Endothelial cell of umbilical vein (primary cell): ENCODE measurements around the gene TRPV6. TPM values are rescaled to one million over a fixed set of nuclear protein-coding genes. Genes with fewer than 3 reads are reported as not detected.

Source experiments
- BruUV-seq: library from RNA; stranded (reverse); fragments of 400-500 nt; replicated peaks from 2 replicates; lab custom pipeline; 2021; lab: Mats Ljungman, UMichigan
- CTCF ChIA-PET: fragments of 300-600, 350-600 bp; sonication (Branson Sonifier 250); formaldehyde crosslinking; loops from one replicate; lab custom pipeline; 2021; ENCODE audit warnings: antibody characterized with exemption, inconsistent platforms; lab: Charles Lee
- POLR2A ChIA-PET: fragments of 300-600, 350-600 bp; sonication (Branson Sonifier 250); formaldehyde crosslinking; loops from one replicate; lab custom pipeline; 2021; ENCODE audit warnings: antibody characterized with exemption, inconsistent platforms; lab: Charles Lee
- DNase-seq: peaks from one replicate; pipeline ENCODE4 v3.0.0-alpha.2; 2011; ENCODE audit warnings: low read depth, low spot score
- FAIRE-seq: peaks from 2 replicates; lab custom pipeline; 2011; peaks lifted over from hg19 to GRCh38; lab: Jason Lieb, UNC
- H2AFZ ChIP-seq: 2 replicates; pipeline ENCODE4 v1.6.0; 2012; ENCODE audit warnings: low read depth, low read length, control low read depth, inconsistent platforms
- H3K27ac ChIP-seq: 2 replicates; pipeline ENCODE4 v1.5.1; 2011; ENCODE audit warnings: low read depth, mild to moderate bottlenecking, control low read depth, low read length, moderate library complexity; ENCODE audit not compliant: insufficient read depth
- H3K27me3 ChIP-seq, 2 experiments: 2 replicates each; pipeline versions ENCODE4 v1.6.0 to v1.6.1; 2011; ENCODE audit warnings: low read length in 2 of 2, mixed read lengths in 1 of 2; ENCODE audit not compliant: control insufficient read depth in 2 of 2, insufficient read depth in 2 of 2
- H3K36me3 ChIP-seq, 2 experiments: 2 replicates in 1 of 2; 3 replicates in 1 of 2; pipeline ENCODE4 v1.5.1; 2011; ENCODE audit warnings: low read length in 2 of 2, mild to moderate bottlenecking in 1 of 2, moderate library complexity in 1 of 2; ENCODE audit not compliant: control insufficient read depth in 2 of 2, insufficient read depth in 2 of 2; ENCODE audit errors: extremely low read depth in 1 of 2
- H3K4me1 ChIP-seq: 3 replicates; pipeline ENCODE4 v1.5.1; 2011; ENCODE audit warnings: mild to moderate bottlenecking, low read length; ENCODE audit not compliant: control insufficient read depth, insufficient read depth; ENCODE audit errors: extremely low read depth
- H3K4me2 ChIP-seq: 2 replicates; pipeline ENCODE4 v1.6.1; 2011; ENCODE audit warnings: low read length, control low read depth, mixed read lengths; ENCODE audit not compliant: insufficient read depth
- H3K4me3 ChIP-seq, 3 experiments: fragments of 200-600 bp in 1 of 3; sonication (generic), shearing (Covaris generic) in 1 of 3; replicated peaks in 1 of 3; 2 replicates each; pipeline ENCODE4 v1.5.1; 2011 to 2016; ENCODE audit warnings: control low read depth in 3 of 3, low read length in 3 of 3, mild to moderate bottlenecking in 2 of 3, inconsistent platforms in 1 of 3, low read depth in 1 of 3, moderate library complexity in 1 of 3; ENCODE audit not compliant: insufficient read depth in 1 of 3
- H3K79me2 ChIP-seq: 2 replicates; pipeline ENCODE4 v1.6.0; 2012; ENCODE audit warnings: low read length, inconsistent platforms; ENCODE audit not compliant: control insufficient read depth, insufficient read depth
- H3K9ac ChIP-seq: replicated peaks from 2 replicates; pipeline ENCODE3; 2011; ENCODE audit warnings: low read length, control low read depth; ENCODE audit not compliant: insufficient read depth; ENCODE audit errors: extremely low read depth
- H3K9me1 ChIP-seq: replicated peaks from 3 replicates; pipeline ENCODE4 v1.6.0; 2011; ENCODE audit warnings: mild to moderate bottlenecking, low read length; ENCODE audit not compliant: control insufficient read depth, insufficient read depth; ENCODE audit errors: extremely low read depth
- H3K9me3 ChIP-seq: replicated peaks from 2 replicates; pipeline ENCODE4 v1.5.1; 2012; ENCODE audit warnings: low read length, inconsistent platforms; ENCODE audit not compliant: control insufficient read depth, insufficient read depth
- H4K20me1 ChIP-seq: replicated peaks from 2 replicates; pipeline ENCODE3; 2011; ENCODE audit warnings: mild to moderate bottlenecking, low read length; ENCODE audit not compliant: control insufficient read depth, insufficient read depth; ENCODE audit errors: extremely low read depth
- CTCF ChIP-seq, 2 donors: IDR thresholded peaks; 1 replicate in 1 of 2; 2 replicates in 1 of 2; pipeline ENCODE4 v1.5.1; 2011; ENCODE audit warnings: low read length in 2 of 2, mild to moderate bottlenecking in 2 of 2, moderate library complexity in 2 of 2, control low read depth in 1 of 2, inconsistent platforms in 1 of 2, low read depth in 1 of 2; ENCODE audit not compliant: insufficient read depth in 1 of 2; ENCODE audit errors: extremely low read depth in 1 of 2
- EZH2 ChIP-seq: IDR thresholded peaks from 2 replicates; pipeline ENCODE4 v1.6.1; 2012; ENCODE audit warnings: borderline replicate concordance, low read depth, mild to moderate bottlenecking, moderate library complexity, low read length, inconsistent platforms; ENCODE audit not compliant: severe bottlenecking
- MAX ChIP-seq: IDR thresholded peaks from 2 replicates; pipeline ENCODE4 v1.6.1; 2011; ENCODE audit not compliant: insufficient read depth, insufficient read length
- MYC ChIP-seq: IDR thresholded peaks from one replicate; pipeline ENCODE4 v1.6.1; 2011; ENCODE audit warnings: mild to moderate bottlenecking, low read depth, low read length
- POLR2A ChIP-seq: IDR thresholded peaks from 2 replicates; pipeline ENCODE4 v1.6.1; 2012; ENCODE audit warnings: low read depth, mild to moderate bottlenecking, control low read depth, low read length
- POLR2AphosphoS5 ChIP-seq: IDR thresholded peaks from 2 replicates; pipeline ENCODE4 v1.6.1; 2012; ENCODE audit warnings: low read depth, mild to moderate bottlenecking, control low read depth, low read length, moderate library complexity; ENCODE audit not compliant: insufficient read depth
- dilution Hi-C: fragments of 300-500 bp; cut with MboI; formaldehyde crosslinking; loops from one replicate; pipeline ENCODE4 v1.15.0; 2019; ENCODE audit warnings: low sequenced_read_pairs; ENCODE audit not compliant: extremely low pct_ligation_motif_present
- intact Hi-C: fragments of 100-400 bp; cut with micrococcal nuclease; formaldehyde crosslinking; loops from one replicate; pipeline ENCODE4 v1.10.0; 2022
- polyA plus RNA-seq, 4 experiments: library from polyadenylated mRNA; depleted of rRNA in 3 of 4; stranded (reverse) in 3 of 4; unstranded in 1 of 4; fragments of >200 nt; gene quantifications; 2 replicates each; pipeline versions ENCODE4 v1.2.1 to v1.2.3, GENCODE V29; 2011 to 2012; ENCODE audit warnings: missing spikeins in 1 of 4
- total RNA-seq: library from RNA; stranded (reverse); gene quantifications from 2 replicates; pipeline ENCODE4 v1.2.3, GENCODE V29; 2021

TRPV6 gene
- total and polyA plus RNA-seq, 2 donors (not counting 3 experiments of a cell fraction or from before 2014, with no cell fraction given): not detected

- H3K9me3 ChIP-seq: no peaks in the 10 kb centered on the region
- no peak for DNase-seq
- no peak overlapping the region for H3K4me2 ChIP-seq
- no peaks in the 10 kb centered on the region for H3K4me1 ChIP-seq
- H4K20me1 ChIP-seq: no peaks in the 10 kb centered on the region
- H3K36me3 ChIP-seq: no peaks in the 10 kb centered on the region
- H3K9me1 ChIP-seq: no peaks in the 10 kb centered on the region
- H3K4me3 ChIP-seq: no peak overlapping the region
- H3K79me2 ChIP-seq: no peaks in the 10 kb centered on the region
- POLR2A ChIA-PET: no interaction called here
- no peak overlapping the region for H3K27ac ChIP-seq
- no peak for FAIRE-seq
- dilution Hi-C loops: no loop called here
- TF ChIP-seq MAX (no peak), POLR2A (no peak), POLR2AphosphoS5 (no peak), MYC (no peak), CTCF (IDR thresholded peaks at IDR 0.05; ENCODE audit: extremely low read depth in 1 of 2, insufficient read depth in 1 of 2, low read depth in 1 of 2, low read length in 2 of 2) (no peak), EZH2 (no peak)
- peaks cover 0 to 2% of the 10 kb centered on the region in 2 experiments for H3K27me3 ChIP-seq
- CTCF ChIA-PET: no interaction called here
- intact Hi-C loops: no loop called here
- no peak overlapping the region for H3K9ac ChIP-seq
- BruUV-seq: no TSS peak
- no peak overlapping the region for H2AFZ ChIP-seq
Observed at GRCh38 chr7:142890874-142891485, 5.4 kb upstream of the TRPV6 start.
